H54 (cell line): ENCODE results near the gene SDHAF3.

Experiments
- DNase-seq: peaks from one replicate; pipeline ENCODE4 v3.0.0; 2011; ENCODE audit warnings: low spot score, mixed read lengths; ENCODE audit not compliant: insufficient read length
- FAIRE-seq: peaks from 3 replicates; lab custom pipeline; 2011; peaks lifted over from hg19 to GRCh38; lab: Jason Lieb, UNC
- POLR2A ChIP-seq: IDR thresholded peaks from 2 replicates; pipeline ENCODE4 v1.6.1; 2011; ENCODE audit warnings: low read depth, mild to moderate bottlenecking, low read length

Gene SDHAF3

DNA sequence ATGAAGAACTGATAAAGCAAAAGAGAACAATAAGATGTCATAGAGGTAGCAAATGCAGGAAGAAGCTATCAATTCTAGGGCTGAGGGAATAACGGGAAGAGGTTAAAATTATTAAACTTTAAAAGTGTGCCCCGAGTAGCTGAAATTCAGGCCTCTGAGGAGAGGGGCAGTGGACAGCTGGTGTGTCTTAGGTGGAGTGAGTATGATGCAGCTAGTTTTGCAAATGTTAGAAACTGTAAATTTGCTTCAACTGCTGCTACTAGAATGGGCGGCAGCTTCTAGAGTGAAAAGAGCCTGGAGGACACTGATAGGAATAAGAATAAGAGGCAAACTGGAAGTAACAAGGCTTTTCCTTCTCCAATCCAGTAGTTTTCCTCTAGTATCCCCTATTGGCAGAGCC lies 87.3 kb downstream of the SDHAF3 start:
- no peak for DNase-seq
- FAIRE-seq = no peak
- no peak for TF ChIP-seq POLR2A

DNA sequence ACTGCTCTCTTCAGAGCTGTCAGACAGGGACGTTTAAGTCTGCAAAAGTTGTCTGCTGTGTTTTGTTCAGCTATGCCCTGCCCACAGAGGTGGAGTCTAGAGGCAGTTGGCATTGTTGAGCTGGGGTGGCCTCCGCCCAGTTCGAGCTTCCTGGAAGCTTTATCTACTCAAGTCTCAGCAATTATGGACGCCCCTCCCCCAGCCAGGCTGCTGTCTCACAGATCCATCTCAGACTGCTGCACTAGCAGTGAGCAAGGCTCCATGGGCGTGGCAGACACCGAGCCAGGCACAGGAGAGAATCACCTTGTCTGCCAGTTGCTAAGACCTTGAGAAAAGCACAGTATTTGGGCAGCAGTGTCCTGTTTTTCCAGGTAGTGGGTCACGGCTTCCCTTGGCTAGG lies 98.1 kb downstream of the SDHAF3 start:
- no peak for TF ChIP-seq POLR2A
- no peak for FAIRE-seq
- no peak for DNase-seq

DNA sequence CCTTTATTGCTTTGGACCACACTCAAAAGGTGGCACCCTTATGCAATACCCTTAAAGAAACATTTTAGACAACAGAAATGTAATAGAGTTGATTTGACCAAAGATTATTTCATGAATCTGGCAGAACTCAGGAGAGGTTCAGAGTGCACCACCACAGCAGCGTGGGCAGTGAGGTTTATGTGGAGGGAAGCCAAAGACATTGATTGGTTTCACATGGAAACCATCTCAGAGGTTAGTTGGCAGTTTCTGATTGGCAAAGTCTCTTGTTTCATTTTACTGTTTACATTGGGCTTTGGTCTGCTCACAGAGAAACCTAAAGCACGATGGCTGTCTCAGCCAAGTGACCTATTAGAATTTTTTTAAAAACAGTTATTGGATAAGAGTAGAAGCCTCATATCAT lies 101.3 kb downstream of the SDHAF3 start:
- no peak for FAIRE-seq
- TF ChIP-seq POLR2A = no peak

DNA sequence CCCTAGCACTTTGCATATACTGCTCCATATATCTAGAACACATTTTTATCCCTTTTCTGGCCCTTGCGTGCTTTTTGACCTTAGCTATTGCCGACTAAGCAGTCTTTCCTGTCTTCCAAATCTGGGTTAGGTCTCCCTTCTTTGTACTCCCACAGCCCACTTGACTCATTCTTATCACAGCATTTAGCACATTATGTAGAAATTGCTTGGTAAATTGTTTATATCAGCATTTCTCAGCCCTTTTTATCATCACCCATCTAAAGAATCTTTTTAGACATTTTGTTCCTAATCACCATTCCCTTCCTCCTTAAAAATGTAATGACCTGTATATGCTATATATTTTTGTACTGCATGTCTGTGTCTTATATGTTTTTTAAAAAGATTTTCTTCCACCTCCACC lies 101.7 kb downstream of the SDHAF3 start:
- DNase-seq = no peak
- no peak for TF ChIP-seq POLR2A
- no peak for FAIRE-seq

More for the DNA sequence above, 101.3 kb downstream of the SDHAF3 start:
- DNase-seq = no peak

DNA sequence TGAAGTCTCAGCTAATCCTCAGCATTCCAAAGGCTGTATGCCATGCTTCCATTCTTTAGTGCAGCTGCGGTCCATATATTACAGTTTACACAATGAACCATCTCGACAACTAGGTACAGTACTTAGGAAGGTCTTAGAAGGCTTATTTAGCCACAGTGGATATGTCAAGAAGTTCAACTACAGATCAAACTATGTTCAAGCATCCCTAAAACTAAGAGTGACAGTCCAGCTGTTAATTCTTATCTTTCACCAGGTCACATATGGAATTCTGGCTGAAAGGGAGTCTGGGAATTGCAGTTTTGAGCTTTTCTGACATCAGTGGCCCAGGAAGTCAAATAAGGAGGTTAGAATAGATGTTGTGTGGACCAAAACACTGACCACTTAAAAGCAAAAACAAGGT lies 106.8 kb downstream of the SDHAF3 start:
- FAIRE-seq (no peak), DNase-seq (no peak)
- TF ChIP-seq POLR2A = no peak

DNA sequence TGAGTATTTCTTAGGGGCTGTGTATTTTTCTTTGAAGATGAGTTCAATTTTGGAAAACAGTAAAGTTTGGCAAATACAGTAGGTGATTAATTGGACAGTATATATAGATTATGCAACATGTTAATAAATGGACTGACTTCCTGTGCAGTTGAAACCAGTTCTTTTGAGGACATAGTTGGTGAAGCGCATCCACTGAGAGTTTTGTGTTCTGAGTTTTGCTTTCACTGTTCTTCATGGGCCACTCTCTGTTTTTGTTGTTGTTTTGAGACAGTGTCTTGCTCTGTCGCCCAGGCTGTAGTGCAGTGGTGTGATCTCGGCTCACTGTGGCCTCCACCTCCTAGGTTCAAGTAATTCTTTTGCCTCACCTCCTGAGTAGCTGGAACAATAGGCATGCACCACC lies 109.0 kb downstream of the SDHAF3 start:
- FAIRE-seq (no peak), DNase-seq (no peak)
- no peak for TF ChIP-seq POLR2A
